GM21390 (cell line): ENCODE data around the gene MGAT4C.

Source experiments
- ATAC-seq: cut with Tn5 transposase; IDR thresholded peaks from one replicate; pipeline ENCODE4 v1.9.1; 2021; ENCODE audit not compliant: unreplicated experiment

Gene MGAT4C

GRCh38 chr12:85983601-85984000 lies 272.6 kb downstream of the MGAT4C start:
- ATAC-seq = no peak

- ATAC-seq = no peak
These were observed 276.6 kb downstream of the MGAT4C start for GRCh38 chr12:85979641-85980040.

GRCh38 chr12:85975716-85976115 lies 280.5 kb downstream of the MGAT4C start:
- ATAC-seq = no peak

GRCh38 chr12:85971800-85972199 lies 284.4 kb downstream of the MGAT4C start:
- no peak for ATAC-seq

GRCh38 chr12:85968606-85969005 lies 287.6 kb downstream of the MGAT4C start:
- no peak for ATAC-seq

- no peak for ATAC-seq
These were observed 292.9 kb downstream of the MGAT4C start for GRCh38 chr12:85963326-85963725.

GRCh38 chr12:85956081-85956480 lies 300.1 kb downstream of the MGAT4C start:
- ATAC-seq = no peak

- ATAC-seq = no peak
These were observed 301.1 kb downstream of the MGAT4C start for GRCh38 chr12:85955127-85955526.

- no peak for ATAC-seq
These were observed 304.4 kb downstream of the MGAT4C start for GRCh38 chr12:85951823-85952222.

- ATAC-seq = no peak
These were observed 306.9 kb downstream of the MGAT4C start for GRCh38 chr12:85949253-85949652.

- ATAC-seq = no peak
These were observed 307.9 kb downstream of the MGAT4C start for GRCh38 chr12:85948340-85948739.

- no peak for ATAC-seq
These were observed 308.9 kb downstream of the MGAT4C start for GRCh38 chr12:85947286-85947685.

- ATAC-seq = no peak
These were observed 309.8 kb downstream of the MGAT4C start for GRCh38 chr12:85946375-85946774.

GRCh38 chr12:85927166-85927565 lies 329.0 kb downstream of the MGAT4C start:
- ATAC-seq = no peak

- ATAC-seq = no peak
These were observed 332.3 kb downstream of the MGAT4C start for GRCh38 chr12:85923767-85924331.

GRCh38 chr12:85920324-85920947 lies 335.8 kb downstream of the MGAT4C start:
- ATAC-seq = peak; percentile 62
